GM21576 (cell line): Measurements from ENCODE around the gene STEAP3.
"Not testable (repeated sequence)": the region's sequence is repeated elsewhere in the genome, so short reads cannot be mapped to it uniquely, and the experiment has no call there.

ENCODE experiments used
- ATAC-seq: cut with Tn5 transposase; IDR thresholded peaks from one replicate; pipeline ENCODE4 v1.9.1; 2021; ENCODE audit warnings: mild to moderate bottlenecking, moderate library complexity; ENCODE audit not compliant: unreplicated experiment

The STEAP3 gene

DNA sequence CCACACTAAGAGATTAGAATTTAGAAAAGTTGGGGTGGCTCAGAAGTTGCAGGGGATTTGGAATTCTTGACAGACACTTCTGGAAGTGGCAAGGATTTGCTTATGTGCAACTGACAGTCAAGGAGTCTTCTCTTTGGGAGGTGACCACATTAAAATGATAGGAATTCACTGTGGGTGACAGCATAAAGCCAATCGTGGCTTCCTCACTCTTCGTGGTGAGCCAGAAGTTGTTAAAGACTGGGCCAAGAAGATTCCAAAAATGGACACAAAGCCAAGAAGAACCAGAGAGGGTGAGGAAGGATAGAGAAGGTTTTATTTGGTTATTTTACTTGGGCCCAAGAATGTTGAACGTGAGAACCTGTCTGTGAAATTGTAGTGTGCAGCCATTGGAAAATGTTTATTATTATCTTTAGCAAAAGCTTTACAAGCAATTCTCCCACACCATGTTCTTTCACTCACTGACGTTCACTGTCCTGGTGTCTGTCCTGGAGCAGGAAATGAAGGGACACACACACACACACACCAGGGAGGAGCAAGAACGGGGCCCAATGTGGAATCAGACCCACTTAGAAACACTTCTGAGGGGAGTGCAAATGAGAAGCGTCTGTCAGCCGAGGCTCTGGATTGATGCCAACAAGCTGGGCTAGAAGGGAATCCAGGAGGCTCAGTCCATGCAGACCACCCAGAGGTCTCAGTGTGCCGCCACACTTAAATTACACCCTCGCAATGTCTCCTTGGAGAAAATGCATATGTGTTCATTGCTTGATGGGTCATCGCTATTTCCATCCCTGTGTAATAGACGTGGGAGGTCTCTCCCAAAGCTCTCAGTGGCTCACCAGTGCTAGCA, 37.2 kb downstream of the STEAP3 start:
- no peak for ATAC-seq

DNA sequence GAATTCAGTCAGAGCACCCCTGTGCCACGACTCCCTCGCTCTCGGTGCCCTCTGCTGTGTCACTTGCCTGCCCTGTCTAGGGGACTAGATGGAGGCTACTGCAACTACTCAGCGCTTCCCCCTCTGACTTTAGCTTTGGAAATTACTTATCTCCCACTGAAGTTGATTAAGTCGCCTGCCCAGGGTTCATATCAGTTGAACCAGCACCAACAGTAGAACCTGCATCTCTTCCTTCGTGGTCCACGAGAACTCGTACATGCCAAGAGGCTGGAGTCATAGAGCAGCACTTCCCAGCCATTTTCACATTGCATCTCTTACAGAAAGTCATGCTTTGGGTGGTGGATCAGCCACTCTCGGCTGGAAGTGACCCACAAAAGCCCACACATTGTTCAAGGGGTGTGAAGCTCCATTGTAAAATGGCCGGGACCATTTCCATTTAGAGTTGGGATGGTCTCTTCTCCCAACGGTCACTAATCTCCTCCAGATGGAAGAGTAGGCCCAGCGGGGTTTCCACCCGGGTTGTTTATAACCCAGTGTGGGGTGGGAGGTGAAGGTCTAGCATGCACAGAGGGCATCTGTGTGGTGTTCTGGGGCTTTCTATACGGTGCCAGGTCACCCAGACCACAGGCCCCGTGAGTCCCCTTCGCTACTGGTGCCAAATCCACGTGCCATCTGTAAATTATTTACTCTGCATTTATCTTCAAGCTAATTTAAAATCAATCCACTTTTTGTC, 38.0 kb downstream of the STEAP3 start:
- ATAC-seq = no peak

GRCh38 chr2:119263025-119263424, 39.4 kb downstream of the STEAP3 start:
- ATAC-seq = no peak

GRCh38 chr2:119263656-119264055, 40.0 kb downstream of the STEAP3 start:
- no peak for ATAC-seq

DNA sequence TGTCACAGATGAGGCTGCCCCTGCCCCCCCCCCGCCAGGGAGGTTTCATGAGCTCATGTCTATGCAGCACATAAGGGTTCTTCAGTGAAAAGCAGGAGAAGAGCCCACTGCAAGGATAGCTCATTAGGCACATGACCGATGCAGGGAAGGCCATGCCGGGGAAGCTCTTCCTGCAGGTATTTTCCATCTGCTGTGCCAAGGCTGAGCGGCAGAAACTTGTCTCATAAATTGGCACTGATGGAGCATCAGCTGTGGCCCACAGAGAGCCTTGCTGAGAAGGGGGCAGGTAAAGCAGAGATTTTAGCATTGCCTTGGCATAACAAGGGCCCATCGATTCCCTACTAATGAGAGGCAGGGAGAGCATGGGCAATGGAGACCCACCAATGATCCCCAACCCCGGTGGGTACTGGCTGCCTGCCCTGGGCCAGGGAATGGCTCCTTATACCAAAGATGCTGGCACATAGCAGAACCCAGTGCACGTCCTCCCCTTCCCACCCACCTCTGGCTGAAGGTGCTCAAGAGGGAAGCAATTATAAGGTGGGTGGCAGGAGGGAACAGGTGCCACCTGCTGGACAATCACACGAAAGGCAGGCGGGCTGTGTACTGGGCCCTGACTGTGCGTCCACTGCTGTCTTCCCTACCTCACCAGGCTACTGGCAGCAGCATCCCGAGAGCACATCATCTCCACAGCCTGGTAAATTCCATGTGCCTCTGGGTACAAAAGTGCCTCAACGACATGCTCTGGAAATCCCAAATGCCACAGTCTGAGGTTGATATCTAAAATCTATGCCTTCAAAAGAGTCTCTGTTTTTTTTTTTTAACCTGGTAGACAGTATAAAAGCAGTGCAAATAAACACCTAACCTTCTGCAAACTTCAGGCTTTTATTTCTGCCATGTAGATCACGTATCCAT, 41.4 kb downstream of the STEAP3 start:
- peak; percentile 98 for ATAC-seq

DNA sequence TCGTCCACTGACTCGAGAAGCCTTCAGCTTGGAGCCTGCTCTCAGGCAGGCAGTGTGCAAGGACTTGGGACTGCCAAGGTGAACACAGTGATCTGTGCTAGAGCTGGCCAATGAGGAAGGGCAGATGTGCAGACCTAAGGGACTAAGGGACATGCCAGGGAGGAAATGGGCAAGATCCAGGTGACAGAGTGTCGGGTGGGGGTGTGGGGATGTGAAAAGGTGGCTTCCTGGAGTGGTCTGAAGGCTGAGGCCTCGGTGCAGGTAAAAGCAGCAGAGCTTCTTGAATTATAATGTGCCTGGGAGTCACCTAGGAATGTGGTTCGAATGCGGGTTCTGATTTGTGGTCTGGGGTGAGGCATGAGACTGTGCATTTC, 42.0 kb downstream of the STEAP3 start:
- no peak for ATAC-seq

- no peak for ATAC-seq
Observed at GRCh38 chr2:119266091-119266589, 42.5 kb downstream of the STEAP3 start.

DNA sequence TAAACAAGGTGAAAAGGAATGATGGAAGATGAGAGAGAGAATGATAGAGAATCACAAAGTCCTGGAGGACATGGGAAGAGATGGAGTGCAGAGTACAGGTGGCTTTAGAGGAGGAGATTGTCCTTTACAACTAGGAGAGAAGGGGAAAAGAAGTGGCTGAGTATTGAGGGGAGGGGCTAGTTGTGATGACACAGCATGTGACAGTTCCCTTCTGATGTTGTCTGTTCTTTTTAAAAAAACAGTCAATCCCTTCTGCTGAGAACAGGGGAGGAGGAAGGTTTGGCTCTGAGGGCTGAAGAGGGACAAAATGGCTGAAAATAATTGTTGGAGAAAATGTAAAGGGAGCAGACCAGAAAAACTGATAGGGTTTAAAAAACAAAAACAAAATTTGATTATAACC, 44.0 kb downstream of the STEAP3 start:
- ATAC-seq = no peak

DNA sequence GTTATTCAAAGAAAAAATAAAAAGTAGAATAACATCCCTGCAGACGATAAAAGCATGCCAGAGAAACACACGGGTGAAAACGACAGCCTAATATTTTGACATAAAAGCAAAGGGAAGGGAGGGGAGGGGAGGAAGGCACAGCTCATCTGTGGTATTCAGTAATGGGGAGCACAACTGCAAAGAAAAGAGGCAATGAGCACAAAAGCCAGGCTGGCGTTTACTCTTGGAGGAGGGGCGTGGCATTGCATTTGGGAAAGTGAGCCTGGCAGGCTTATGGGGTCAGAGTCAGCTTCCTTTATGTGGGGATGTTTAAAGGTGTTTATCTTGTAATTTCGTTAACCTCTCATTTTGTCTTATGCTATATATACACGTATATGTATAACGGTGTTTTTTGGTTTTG, 53.2 kb downstream of the STEAP3 start:
- ATAC-seq = no peak

DNA sequence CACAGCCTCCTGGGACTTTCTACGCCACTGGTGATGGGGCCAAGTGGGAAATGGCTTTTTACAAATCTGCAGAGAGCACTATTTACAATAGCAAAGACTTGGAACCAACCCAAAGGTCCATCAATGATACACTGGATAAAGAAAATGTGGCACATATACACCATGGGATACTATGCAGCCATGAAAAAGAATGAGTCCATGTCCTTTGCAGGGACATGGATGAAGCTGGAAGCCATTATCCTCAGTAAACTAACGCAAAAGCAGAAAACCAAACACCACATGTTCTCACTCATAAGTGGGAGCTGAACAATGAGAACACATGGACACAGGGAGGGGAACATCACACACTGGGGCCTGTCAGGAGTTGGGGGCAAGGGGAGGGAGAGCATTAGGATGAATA, 54.8 kb downstream of the STEAP3 start:
- not testable (repeated sequence) for ATAC-seq

DNA sequence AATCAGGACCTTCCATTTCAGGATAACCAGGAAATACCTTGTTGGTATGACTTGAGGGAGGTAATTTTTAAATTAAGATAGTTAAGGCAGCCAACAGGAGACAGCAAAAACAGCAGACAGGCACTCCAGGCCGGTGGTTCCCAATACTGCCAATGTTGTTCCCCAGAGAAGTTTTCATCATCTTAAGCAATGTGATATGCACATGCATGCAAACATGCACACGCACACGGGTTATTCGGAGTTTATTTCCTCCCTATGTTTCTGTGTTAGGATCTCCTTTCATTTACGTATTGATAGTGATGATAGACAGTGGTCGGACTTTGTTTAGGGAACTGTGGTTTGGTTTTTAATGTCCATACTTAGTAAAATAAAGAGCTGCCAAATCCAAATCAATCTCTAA, 55.3 kb downstream of the STEAP3 start:
- no peak for ATAC-seq

- ATAC-seq = no peak
Observed at GRCh38 chr2:119279666-119280065, 56.0 kb downstream of the STEAP3 start.

DNA sequence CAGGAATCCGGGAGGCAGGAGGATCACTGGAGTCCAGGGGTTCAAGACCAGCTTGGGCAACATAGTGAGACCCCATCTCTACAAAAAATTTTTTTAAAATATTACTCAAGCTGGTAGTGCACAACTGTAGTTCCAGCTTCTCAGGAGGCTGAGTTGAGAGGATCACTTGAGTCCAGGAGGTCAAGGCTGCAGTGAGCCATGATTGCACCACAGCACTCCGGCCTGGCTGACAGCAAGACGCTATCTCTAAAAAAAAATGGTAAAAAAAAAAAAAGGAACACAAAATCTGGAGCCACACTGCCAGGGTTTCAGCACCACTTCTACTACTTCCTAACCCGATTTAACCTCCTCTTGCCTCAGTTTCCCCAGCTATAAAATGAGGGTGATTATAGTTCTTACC, 57.0 kb downstream of the STEAP3 start:
- no peak for ATAC-seq

- no peak for ATAC-seq
Observed at GRCh38 chr2:119282146-119282995, 58.7 kb downstream of the STEAP3 start.

DNA sequence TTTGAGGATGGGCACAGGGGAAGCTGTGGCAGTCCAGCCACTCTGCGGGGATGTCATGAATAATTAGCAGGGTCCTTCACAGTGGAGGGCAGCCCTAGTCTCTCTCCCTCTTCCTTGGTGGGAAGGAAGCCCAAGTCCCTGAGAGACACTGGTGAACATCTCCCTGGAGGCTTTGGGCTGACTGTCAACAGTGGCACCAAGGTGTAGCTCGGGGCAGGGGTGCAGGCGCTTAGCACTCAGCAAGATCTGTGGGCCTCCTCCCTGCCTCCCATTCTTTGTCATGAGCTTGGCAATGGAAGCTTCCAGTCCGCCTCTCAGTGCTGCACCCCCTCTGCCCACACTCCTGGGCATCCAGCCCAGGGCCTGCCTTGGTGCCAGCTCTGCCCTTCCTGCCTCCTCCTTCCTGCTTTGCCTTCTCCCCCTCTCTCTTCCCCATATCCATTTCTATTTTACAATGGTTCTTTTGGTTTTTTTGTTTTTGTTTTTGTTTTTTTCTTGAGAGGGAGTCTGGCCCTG, 59.4 kb downstream of the STEAP3 start:
- no peak for ATAC-seq

DNA sequence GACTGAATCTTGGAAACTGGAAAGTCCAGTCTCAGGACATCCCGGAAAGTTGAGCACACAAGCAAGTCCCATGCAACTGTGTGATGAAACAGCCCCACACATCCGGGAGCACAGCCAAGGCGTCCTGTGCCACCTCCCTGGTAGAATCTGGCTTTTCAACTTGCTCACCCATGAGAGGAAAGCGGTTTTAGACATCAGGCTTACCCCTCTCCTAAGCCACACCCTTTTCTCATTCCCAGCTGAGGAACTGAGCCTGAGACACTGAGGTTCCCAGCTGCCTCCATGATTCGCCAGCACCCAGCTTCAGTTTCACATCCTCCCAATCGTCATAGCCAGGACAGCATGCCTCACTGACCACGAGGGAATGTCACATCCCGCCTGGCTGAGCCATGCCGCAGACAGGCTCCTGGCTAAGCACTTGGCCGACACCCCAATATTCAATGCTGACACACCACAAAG, 60.3 kb downstream of the STEAP3 start:
- no peak for ATAC-seq

DNA sequence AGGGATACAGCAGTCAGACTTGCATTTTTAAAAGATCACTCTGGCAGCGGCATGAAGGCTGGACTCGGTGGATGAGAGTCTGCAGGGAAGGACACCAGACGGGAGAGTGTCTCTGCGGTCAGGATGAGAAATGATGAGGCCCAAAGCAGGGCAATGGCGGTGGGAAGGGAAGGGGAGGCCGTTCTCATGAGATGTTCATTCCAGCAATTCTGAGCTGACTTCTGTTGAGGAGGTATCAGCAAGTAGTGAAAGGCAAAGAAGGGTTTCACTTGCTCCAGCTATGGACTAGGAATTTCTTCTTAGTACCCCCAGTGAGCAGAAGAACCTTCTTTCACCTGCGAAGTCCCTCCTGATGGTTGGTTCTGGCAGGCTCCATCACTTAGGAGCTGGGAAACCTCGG, 63.0 kb downstream of the STEAP3 start:
- no peak for ATAC-seq

GRCh38 chr2:119288576-119288975, 64.9 kb downstream of the STEAP3 start:
- ATAC-seq = no peak

GRCh38 chr2:119289093-119289492, 65.5 kb downstream of the STEAP3 start:
- no peak for ATAC-seq

GRCh38 chr2:119289642-119290041, 66.0 kb downstream of the STEAP3 start:
- no peak for ATAC-seq
